ENCODE results near the gene CDH13.

CDH13 gene

DNA sequence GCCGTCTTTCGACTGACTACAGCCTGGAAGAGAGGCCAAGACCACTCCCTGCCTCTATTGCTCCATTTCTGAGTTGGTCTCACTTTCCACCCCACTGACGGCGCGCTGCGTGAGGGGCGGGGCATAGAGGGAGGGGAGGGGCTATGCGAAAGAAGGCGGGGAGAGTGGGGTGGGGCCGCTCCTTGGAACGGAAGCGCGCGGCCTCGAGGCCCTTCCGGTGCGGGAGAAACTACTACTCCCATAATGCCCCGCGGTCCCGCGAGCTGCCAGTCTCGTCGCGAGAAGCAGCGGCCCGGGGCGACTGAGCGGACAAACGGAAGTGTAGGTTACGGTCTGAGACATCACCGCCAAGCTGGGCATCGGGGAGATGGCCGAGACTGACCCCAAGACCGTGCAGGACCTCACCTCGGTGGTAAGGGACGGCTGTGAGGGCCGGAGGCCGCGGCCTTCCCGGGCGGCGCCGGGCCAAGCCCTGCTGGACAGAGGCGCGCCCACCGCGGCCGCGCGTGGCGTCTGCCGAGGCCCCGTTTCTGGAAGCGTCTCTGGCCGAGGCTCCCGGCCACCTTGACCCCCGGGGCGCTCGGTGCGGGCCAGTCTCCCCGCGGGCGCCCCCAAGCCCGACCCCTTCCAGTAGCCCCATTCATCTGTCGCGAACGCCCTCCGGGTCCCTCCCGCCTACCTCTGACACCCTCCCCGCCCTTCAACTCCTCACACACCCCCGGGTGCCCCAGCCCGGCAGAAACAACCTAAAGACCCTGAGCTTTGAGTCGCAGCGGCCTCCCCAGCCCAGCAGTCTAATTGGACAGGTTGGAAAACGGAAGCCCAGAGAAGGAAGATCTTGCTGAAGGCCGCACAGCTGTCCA is 1181.2 kb downstream of the CDH13 start, which contains the start of gene HSBP1:
Gene HSBP1, plus strand, starts transcription at position 269 of the 863 bp plus-strand sequence. Its CDS starts 99 bp downstream, at position 368.
- no peaks in the 10 kb centered on the region for H3K27me3 ChIP-seq (ENCODE audit: insufficient read depth, low read depth, severe bottlenecking)
- H3K9me3 ChIP-seq (ENCODE audit: severe bottlenecking): no peaks in the 10 kb centered on the region
- H3K4me3 ChIP-seq (ENCODE audit: low read depth, low read length): peak within 1 kb of the TSS; percentile 49
- peak within 1 kb of the TSS; percentile 78 for H3K27ac ChIP-seq
- DNase-seq: peak; percentile 87
- no peaks in the 10 kb centered on the region; the same call in 1 of the 2 replicates for H3K36me3 ChIP-seq
- TF ChIP-seq, protein P1, sequence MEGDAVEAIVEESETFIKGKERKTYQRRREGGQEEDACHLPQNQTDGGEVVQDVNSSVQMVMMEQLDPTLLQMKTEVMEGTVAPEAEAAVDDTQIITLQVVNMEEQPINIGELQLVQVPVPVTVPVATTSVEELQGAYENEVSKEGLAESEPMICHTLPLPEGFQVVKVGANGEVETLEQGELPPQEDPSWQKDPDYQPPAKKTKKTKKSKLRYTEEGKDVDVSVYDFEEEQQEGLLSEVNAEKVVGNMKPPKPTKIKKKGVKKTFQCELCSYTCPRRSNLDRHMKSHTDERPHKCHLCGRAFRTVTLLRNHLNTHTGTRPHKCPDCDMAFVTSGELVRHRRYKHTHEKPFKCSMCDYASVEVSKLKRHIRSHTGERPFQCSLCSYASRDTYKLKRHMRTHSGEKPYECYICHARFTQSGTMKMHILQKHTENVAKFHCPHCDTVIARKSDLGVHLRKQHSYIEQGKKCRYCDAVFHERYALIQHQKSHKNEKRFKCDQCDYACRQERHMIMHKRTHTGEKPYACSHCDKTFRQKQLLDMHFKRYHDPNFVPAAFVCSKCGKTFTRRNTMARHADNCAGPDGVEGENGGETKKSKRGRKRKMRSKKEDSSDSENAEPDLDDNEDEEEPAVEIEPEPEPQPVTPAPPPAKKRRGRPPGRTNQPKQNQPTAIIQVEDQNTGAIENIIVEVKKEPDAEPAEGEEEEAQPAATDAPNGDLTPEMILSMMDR (IDR thresholded peaks at IDR 0.05; ENCODE audit: low read depth, low read length): no peak

DNA sequence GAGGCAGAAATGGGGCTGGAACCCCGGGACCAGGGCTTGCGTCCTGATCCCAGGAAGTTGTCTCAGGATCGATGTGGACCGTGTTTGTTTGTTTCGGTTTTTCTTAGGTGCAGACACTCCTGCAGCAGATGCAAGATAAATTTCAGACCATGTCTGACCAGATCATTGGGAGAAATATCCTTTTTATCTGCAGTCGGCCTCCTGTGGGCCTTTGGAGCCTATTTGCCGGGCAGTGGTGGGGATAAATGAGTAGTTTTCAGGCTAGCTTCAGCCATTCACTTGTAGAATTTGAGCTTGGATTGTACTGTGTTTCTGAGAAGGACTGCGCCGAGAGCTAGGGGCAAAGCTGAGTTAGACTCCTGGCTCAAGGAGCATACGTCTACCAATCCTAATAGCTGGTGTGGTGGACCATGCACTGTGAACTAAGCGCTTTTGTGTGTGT is 1181.8 kb downstream of the CDH13 start:
- no peak for DNase-seq
- H3K27ac ChIP-seq: no peak overlapping the region; the same call in 1 of the 2 replicates
- H3K27me3 ChIP-seq (ENCODE audit: insufficient read depth, low read depth, severe bottlenecking): no peaks in the 10 kb centered on the region
- TF ChIP-seq, protein P1 (IDR thresholded peaks at IDR 0.05; ENCODE audit: low read depth, low read length): no peak
- peak overlapping the region; percentile 49 for H3K4me3 ChIP-seq (ENCODE audit: low read depth, low read length)
- no peaks in the 10 kb centered on the region; the same call in 1 of the 2 replicates for H3K36me3 ChIP-seq
- H3K9me3 ChIP-seq (ENCODE audit: severe bottlenecking): no peaks in the 10 kb centered on the region

DNA sequence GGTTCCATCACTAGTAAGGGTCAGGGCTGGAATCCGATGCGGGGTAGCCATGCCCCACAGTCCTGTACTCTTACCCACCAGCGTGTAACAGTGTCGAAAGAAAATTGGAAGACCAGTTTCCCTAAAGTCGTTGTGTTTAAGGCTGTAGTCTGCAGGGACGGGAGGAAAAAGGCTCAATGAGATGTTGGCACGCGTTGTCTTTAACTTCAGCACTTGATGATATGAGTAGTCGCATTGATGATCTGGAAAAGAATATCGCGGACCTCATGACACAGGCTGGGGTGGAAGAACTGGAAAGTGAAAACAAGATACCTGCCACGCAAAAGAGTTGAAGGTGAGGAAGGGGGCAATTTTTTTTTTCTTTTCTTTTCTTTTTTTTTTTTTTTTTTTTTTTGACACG is 1182.3 kb downstream of the CDH13 start:
- DNase-seq: no peak
- H3K9me3 ChIP-seq (ENCODE audit: severe bottlenecking): no peaks in the 10 kb centered on the region
- H3K4me3 ChIP-seq (ENCODE audit: low read depth, low read length): no peak overlapping the region; the same call in 1 of the 2 replicates
- TF ChIP-seq, protein P1 (IDR thresholded peaks at IDR 0.05; ENCODE audit: low read depth, low read length): no peak
- H3K36me3 ChIP-seq: no peaks in the 10 kb centered on the region; the same call in 1 of the 2 replicates
- no peak overlapping the region for H3K27ac ChIP-seq
- H3K27me3 ChIP-seq (ENCODE audit: insufficient read depth, low read depth, severe bottlenecking): no peaks in the 10 kb centered on the region

DNA sequence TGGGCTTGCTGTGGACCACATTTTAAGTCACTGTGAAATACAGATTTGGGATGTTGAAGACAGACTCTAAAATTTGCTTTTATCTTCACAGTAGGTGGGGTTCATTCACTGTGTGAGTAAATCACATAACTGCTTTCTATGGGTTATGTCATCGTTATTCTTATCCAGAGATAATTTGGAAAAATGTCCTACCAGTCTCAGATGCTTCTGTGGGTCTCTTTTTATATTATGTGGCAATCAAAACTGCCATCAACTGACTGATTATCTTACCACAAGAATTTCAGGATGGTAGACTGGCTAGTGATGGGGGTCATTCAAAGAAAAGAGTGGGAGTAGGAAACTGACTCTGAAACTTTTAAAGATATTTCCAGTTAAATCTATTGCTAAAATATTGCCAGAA is 1184.1 kb downstream of the CDH13 start:
- Histone ChIP-seq H3K4me3 (ENCODE audit: low read depth, low read length) (no peak overlapping the region), H3K27ac (no peak overlapping the region), H3K27me3 (ENCODE audit: insufficient read depth, low read depth, severe bottlenecking) (no peaks in the 10 kb centered on the region), H3K36me3 (no peaks in the 10 kb centered on the region; the same call in 1 of the 2 replicates), H3K9me3 (ENCODE audit: severe bottlenecking) (no peaks in the 10 kb centered on the region)
- TF ChIP-seq, protein P1 (IDR thresholded peaks at IDR 0.05; ENCODE audit: low read depth, low read length): no peak
- no peak for DNase-seq

DNA sequence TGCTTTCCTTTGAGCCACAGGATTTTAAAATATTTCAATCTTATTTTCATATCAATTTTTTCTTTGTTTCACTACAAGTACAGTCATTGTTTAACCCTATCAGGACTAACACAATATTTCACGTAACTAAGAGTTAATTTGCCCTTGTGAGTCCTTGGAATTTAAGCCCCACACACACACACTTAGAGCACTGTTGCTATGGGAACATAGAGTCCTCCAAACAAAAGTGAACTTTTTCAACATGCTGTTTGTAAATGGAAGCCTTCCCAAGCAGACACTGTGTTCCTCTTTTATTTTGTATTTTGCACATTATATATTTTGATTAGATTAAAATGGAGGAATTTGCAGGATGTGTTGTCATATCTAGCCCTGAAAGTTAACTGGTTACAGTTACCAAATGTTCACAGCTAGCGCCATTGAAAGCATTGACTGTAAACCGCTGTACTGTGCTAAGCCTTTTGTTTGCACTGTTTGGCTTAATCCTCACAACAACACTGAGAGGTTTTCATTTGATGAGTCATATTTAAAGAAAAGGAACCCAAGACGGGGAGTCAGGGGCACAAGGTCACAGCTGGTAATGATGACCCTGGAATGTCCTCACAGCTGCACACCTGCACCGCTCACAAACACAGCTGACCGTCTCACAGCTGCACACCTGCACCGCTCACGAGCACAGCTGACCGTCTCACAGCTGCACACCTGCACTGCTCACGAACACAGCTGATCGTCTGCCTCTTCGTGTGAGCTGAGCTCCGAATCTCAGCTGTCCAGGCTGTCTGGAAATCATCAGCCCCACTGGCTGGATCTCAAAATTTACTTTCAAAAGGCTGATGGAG is 1187.3 kb downstream of the CDH13 start:
- no peaks in the 10 kb centered on the region for H3K9me3 ChIP-seq (ENCODE audit: severe bottlenecking)
- H3K36me3 ChIP-seq: no peaks in the 10 kb centered on the region; the same call in 1 of the 2 replicates
- H3K27me3 ChIP-seq (ENCODE audit: insufficient read depth, low read depth, severe bottlenecking): no peaks in the 10 kb centered on the region
- H3K4me3 ChIP-seq (ENCODE audit: low read depth, low read length): no peak overlapping the region
- DNase-seq: no peak
- H3K27ac ChIP-seq: no peak overlapping the region
- TF ChIP-seq, protein P1 (IDR thresholded peaks at IDR 0.05; ENCODE audit: low read depth, low read length): no peak
